ENCODE results near the gene POC5. TPM values are rescaled to one million over a fixed set of nuclear protein-coding genes. Genes with fewer than 3 reads are reported as not detected.

POC5 gene
- total RNA-seq, 4 donors from 2014 or later = 5.1 to 13.2 (median 10.3) TPM

DNA sequence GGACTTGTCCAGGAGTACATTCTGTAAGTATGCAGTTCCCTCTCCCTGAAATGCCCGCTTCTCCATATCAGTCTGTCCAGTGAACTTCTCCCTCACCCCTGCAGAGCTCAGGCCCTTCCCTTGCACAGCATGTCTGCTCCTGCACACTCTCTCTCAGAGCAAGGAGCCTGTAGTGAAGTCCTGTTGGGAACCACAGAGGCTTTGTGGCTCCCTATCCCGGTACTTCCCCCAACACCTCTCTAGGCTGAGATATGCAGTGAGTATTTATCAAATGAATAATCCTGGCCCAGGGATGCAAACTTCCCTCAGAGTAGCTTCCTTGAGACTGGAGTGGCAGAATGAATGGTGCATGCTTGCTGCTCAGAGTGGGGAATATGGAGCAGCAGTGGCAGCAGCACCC lies 48.8 kb downstream of the POC5 start:
- no peak overlapping the region for H3K4me3 ChIP-seq (ENCODE audit: low read depth, poor library complexity, severe bottlenecking)
- TF ChIP-seq POLR2A (IDR thresholded peaks at IDR 0.05) = no peak
- TF ChIP-seq, protein P1, sequence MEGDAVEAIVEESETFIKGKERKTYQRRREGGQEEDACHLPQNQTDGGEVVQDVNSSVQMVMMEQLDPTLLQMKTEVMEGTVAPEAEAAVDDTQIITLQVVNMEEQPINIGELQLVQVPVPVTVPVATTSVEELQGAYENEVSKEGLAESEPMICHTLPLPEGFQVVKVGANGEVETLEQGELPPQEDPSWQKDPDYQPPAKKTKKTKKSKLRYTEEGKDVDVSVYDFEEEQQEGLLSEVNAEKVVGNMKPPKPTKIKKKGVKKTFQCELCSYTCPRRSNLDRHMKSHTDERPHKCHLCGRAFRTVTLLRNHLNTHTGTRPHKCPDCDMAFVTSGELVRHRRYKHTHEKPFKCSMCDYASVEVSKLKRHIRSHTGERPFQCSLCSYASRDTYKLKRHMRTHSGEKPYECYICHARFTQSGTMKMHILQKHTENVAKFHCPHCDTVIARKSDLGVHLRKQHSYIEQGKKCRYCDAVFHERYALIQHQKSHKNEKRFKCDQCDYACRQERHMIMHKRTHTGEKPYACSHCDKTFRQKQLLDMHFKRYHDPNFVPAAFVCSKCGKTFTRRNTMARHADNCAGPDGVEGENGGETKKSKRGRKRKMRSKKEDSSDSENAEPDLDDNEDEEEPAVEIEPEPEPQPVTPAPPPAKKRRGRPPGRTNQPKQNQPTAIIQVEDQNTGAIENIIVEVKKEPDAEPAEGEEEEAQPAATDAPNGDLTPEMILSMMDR (IDR thresholded peaks at IDR 0.05) = no peak
- 82 to 92% methylated on average over 2 of the region's 2 CpGs for WGBS, 2 donors
- intact Hi-C loops (cut with DNase I; ENCODE audit: low total_unique reads) = no loop called here
- no peak for DNase-seq (ENCODE audit: low spot score in 2 of 2)

DNA sequence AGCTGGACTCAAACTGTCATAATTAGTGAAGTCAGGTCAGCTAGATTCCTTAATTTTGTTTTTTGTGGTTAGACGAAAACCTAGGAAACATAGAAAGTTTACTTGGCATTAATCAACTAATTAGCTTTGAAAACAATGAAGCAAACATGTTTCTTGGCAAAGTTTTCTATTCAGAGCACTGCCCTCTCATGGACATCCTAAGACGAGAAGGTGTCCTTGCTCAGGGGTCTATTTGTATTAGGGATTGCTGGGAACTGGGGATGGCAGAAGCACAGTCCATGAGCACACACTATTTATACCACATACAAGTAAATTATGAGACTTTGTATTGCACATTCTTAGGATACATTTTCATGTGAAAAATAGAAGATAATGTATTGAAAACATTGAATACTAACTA lies 49.7 kb downstream of the POC5 start:
- intact Hi-C loops (cut with DNase I; ENCODE audit: low total_unique reads) = no loop called here
- no peak overlapping the region for H3K4me3 ChIP-seq (ENCODE audit: low read depth, poor library complexity, severe bottlenecking)

DNA sequence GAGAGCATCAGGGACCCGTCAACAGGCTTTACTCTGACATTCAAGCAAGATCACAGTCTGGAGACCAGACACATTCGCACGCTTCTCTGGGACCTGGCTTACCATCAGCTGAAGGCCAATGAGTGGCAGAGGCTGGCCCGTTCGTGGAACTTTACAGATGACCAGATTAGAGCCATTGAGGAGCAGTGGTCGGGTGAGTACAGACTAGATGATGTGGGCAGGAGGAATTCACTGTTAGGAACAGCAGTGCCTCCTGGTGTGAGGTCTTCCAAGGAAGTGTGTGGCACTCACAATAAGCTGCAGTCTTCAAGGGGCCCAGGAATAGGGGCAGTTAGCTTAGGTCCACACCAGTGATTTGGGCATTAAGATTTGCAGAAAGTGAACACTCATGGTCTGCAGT lies 50.4 kb downstream of the POC5 start:
- intact Hi-C loops (cut with DNase I; ENCODE audit: low total_unique reads) = no loop called here
- TF ChIP-seq, protein P1 (IDR thresholded peaks at IDR 0.05) = no peak
- no peak for TF ChIP-seq POLR2A (IDR thresholded peaks at IDR 0.05)
- no peak for DNase-seq (ENCODE audit: low spot score in 2 of 2)
- H3K4me3 ChIP-seq (ENCODE audit: low read depth, poor library complexity, severe bottlenecking) = no peak overlapping the region
- WGBS, 2 donors = 68 to 94% methylated on average over 6 of the region's 6 CpGs

More for the DNA sequence above, 49.7 kb downstream of the POC5 start:
- WGBS, 2 donors = 50 to 57% methylated on average over 2 of the region's 2 CpGs
- TF ChIP-seq, protein P1 (IDR thresholded peaks at IDR 0.05) = no peak
- TF ChIP-seq POLR2A (IDR thresholded peaks at IDR 0.05) = no peak
- DNase-seq (ENCODE audit: low spot score in 2 of 2) = no peak

DNA sequence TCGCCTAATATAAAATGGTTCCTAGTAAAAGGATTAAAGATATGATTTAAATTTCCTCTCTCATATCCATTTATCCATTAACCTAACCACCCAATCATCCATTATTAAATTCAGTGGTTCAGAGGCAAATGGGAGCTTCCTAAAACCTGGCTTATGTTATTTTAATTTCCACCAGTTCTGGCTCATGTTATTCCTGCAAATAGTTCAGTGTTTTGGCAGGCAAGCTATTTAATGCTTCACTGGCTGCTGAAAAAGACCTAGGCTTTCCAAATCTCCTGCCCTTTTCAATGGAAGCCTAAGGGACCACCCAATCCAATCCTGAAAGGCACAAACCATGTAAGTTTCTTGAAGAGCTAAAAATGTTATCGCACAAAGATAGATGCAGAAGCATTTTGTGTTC lies 52.3 kb downstream of the POC5 start:
- no peak for DNase-seq (ENCODE audit: low spot score in 2 of 2)
- TF ChIP-seq, protein P1 (IDR thresholded peaks at IDR 0.05) = no peak
- no peak for TF ChIP-seq POLR2A (IDR thresholded peaks at IDR 0.05)
- H3K4me3 ChIP-seq (ENCODE audit: low read depth, poor library complexity, severe bottlenecking) = no peak overlapping the region
- intact Hi-C loops (cut with DNase I; ENCODE audit: low total_unique reads) = no loop called here
- WGBS, 2 donors = 86 to 94% methylated on average over 2 of the region's 2 CpGs

DNA sequence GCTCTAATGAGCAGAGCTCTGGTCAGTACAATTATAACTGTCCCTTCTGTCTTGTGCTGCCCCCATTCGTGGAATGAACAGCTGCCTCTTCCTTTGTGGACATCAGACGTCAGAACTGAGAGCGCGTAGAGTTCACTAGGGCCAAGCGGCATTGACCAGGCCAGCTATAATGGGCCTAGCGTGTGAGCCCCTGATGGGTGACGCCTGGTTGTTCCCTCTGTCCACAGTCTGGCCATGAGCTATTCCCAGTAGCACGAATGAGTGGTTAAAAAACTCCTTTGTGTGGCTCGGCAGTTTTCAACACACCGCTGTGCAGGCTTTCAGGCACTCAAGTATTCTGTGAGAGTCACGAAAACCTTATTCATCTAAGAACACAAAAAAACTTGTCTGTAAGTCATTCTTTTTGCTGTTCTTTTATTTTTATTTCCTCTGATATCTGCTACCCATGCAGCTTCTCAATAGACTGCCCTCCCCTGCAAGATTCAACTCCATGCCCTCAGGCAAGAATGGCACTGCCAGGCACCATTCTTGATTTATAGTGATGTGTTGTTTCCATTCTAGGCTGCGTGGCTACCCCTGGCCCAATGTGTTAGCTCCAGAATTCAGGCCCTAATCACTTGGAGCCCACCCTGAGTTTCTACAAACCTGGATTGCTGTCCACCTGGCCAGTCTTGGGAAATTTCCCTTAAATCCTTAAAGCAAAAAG lies 53.5 kb downstream of the POC5 start:
- DNase-seq (ENCODE audit: low spot score in 2 of 2) = no peak
- TF ChIP-seq, protein P1 (IDR thresholded peaks at IDR 0.05) = no peak
- TF ChIP-seq POLR2A (IDR thresholded peaks at IDR 0.05) = no peak
- no peak overlapping the region for H3K4me3 ChIP-seq (ENCODE audit: low read depth, poor library complexity, severe bottlenecking)
- intact Hi-C loops (cut with DNase I; ENCODE audit: low total_unique reads) = no loop called here
- WGBS, 2 donors = 78 to 86% methylated on average over 12 of the region's 12 CpGs

DNA sequence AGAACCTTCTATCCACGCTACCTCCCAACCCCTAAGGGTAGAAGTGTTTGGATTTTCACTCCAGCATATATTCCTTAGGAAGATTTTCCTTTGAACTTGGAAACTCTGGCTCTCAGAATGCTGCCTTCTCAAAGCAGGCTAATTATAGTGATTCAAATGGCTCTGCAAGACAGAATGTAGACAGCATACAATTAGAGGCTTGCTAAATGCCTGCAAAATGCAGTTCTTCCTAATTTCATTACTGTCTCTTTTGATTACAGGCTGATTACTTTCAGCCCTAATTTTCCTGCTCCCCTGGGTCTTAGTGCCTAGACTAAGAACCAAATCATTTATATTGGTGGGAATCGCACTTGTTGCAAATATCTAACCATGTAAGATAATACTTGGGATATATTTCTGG lies 55.2 kb downstream of the POC5 start:
- DNase-seq (ENCODE audit: low spot score in 2 of 2) = no peak
- H3K4me3 ChIP-seq (ENCODE audit: low read depth, poor library complexity, severe bottlenecking) = no peak overlapping the region
- 81 to 84% methylated on average over 2 of the region's 2 CpGs for WGBS, 2 donors
- intact Hi-C loops (cut with DNase I; ENCODE audit: low total_unique reads) = no loop called here
- no peak for TF ChIP-seq POLR2A (IDR thresholded peaks at IDR 0.05)
- TF ChIP-seq, protein P1 (IDR thresholded peaks at IDR 0.05) = no peak

Data from lower leg skin (tissue), 4 donors.